ENCODE data around the gene ZNF423. TPM values are rescaled to one million over a fixed set of nuclear protein-coding genes. Genes with fewer than 3 reads are reported as not detected.

ZNF423 gene
- total and polyA plus RNA-seq, 2 experiments from 2014 or later, result 12.3 to 22.2 TPM

GRCh38 chr16:49580751-49581303 lies 275.1 kb downstream of the ZNF423 start:
- peaks cover 17% of the 10 kb centered on the region for H3K4me1 ChIP-seq (ENCODE audit: low read depth)
- H3K27ac ChIP-seq, result no peak overlapping the region
- H3K36me3 ChIP-seq, result no peaks in the 10 kb centered on the region
- TF ChIP-seq CTCF (IDR thresholded peaks at IDR 0.05; ENCODE audit: low read depth, low read length), result no peak
- no peaks in the 10 kb centered on the region for H3K9me3 ChIP-seq (ENCODE audit: low read depth)
- no peaks in the 10 kb centered on the region for H3K27me3 ChIP-seq
- H3K4me3 ChIP-seq, result no peak overlapping the region
- DNase-seq (ENCODE audit: low read depth in 1 of 2, low spot score in 1 of 2), result no peak

GRCh38 chr16:49578435-49579024 lies 277.4 kb downstream of the ZNF423 start:
- no peaks in the 10 kb centered on the region for H3K9me3 ChIP-seq (ENCODE audit: low read depth)
- H3K4me1 ChIP-seq (ENCODE audit: low read depth), result peaks cover 17% of the 10 kb centered on the region
- H3K4me3 ChIP-seq, result no peak overlapping the region
- no peak for DNase-seq (ENCODE audit: low read depth in 1 of 2, low spot score in 1 of 2)
- no peaks in the 10 kb centered on the region for H3K27me3 ChIP-seq
- no peaks in the 10 kb centered on the region for H3K36me3 ChIP-seq
- no peak for TF ChIP-seq CTCF (IDR thresholded peaks at IDR 0.05; ENCODE audit: low read depth, low read length)
- no peak overlapping the region for H3K27ac ChIP-seq

GRCh38 chr16:49578018-49578417 lies 277.9 kb downstream of the ZNF423 start:
- Histone ChIP-seq H3K4me3 (no peak overlapping the region), H3K36me3 (no peaks in the 10 kb centered on the region), H3K27me3 (no peaks in the 10 kb centered on the region), H3K9me3 (ENCODE audit: low read depth) (no peaks in the 10 kb centered on the region), H3K27ac (no peak overlapping the region), H3K4me1 (ENCODE audit: low read depth) (peaks cover 17% of the 10 kb centered on the region)
- no peak for TF ChIP-seq CTCF (IDR thresholded peaks at IDR 0.05; ENCODE audit: low read depth, low read length)
- no peak for DNase-seq (ENCODE audit: low read depth in 1 of 2, low spot score in 1 of 2)

- Histone ChIP-seq H3K4me3 (no peak overlapping the region), H3K9me3 (ENCODE audit: low read depth) (no peaks in the 10 kb centered on the region), H3K4me1 (ENCODE audit: low read depth) (peaks cover 12% of the 10 kb centered on the region), H3K27me3 (no peaks in the 10 kb centered on the region), H3K27ac (no peak overlapping the region), H3K36me3 (no peaks in the 10 kb centered on the region)
- TF ChIP-seq CTCF (IDR thresholded peaks at IDR 0.05; ENCODE audit: low read depth, low read length), result no peak
- no peak for DNase-seq (ENCODE audit: low read depth in 1 of 2, low spot score in 1 of 2)
These were observed 279.0 kb downstream of the ZNF423 start for GRCh38 chr16:49576941-49577340.

- Histone ChIP-seq H3K36me3 (no peaks in the 10 kb centered on the region), H3K27me3 (no peaks in the 10 kb centered on the region), H3K4me1 (ENCODE audit: low read depth) (peaks cover 6% of the 10 kb centered on the region), H3K9me3 (ENCODE audit: low read depth) (no peaks in the 10 kb centered on the region), H3K4me3 (no peak overlapping the region), H3K27ac (no peak overlapping the region)
- no peak for TF ChIP-seq CTCF (IDR thresholded peaks at IDR 0.05; ENCODE audit: low read depth, low read length)
- DNase-seq (ENCODE audit: low read depth in 1 of 2, low spot score in 1 of 2), result no peak
These were observed 279.8 kb downstream of the ZNF423 start for GRCh38 chr16:49576173-49576494.
